ENCODE measurements around the gene SPATA24. TPM values are rescaled to one million over a fixed set of nuclear protein-coding genes. Genes with fewer than 3 reads are reported as not detected.
"Not testable (repeated sequence)": the region's sequence is repeated elsewhere in the genome, so short reads cannot be mapped to it uniquely, and the experiment has no call there.

The SPATA24 gene
- total RNA-seq, 3 donors from 2014 or later, result 2.4 to 3.6 (median 2.6) TPM

GRCh38 chr5:139374909-139375308, 29.0 kb downstream of the SPATA24 start:
- Mint-ChIP-seq H3K9me3 (no peaks in the 10 kb centered on the region), H3K27me3 (ENCODE audit: low read depth) (no peaks in the 10 kb centered on the region), H3K36me3 (ENCODE audit: insufficient read depth) (peaks cover 10% of the 10 kb centered on the region), H3K4me1 (ENCODE audit: low read depth) (peaks cover 5% of the 10 kb centered on the region), H3K4me3 (no peak overlapping the region)
- ATAC-seq (no peak), DNase-seq (no peak)

- Mint-ChIP-seq H3K27me3 (ENCODE audit: low read depth) (no peaks in the 10 kb centered on the region), H3K9me3 (no peaks in the 10 kb centered on the region), H3K36me3 (ENCODE audit: insufficient read depth) (peaks cover 10% of the 10 kb centered on the region), H3K4me3 (no peak overlapping the region), H3K4me1 (ENCODE audit: low read depth) (peaks cover 5% of the 10 kb centered on the region)
- DNase-seq (no peak), ATAC-seq (no peak)
Observed at GRCh38 chr5:139371482-139372435, 32.1 kb downstream of the SPATA24 start.

DNA sequence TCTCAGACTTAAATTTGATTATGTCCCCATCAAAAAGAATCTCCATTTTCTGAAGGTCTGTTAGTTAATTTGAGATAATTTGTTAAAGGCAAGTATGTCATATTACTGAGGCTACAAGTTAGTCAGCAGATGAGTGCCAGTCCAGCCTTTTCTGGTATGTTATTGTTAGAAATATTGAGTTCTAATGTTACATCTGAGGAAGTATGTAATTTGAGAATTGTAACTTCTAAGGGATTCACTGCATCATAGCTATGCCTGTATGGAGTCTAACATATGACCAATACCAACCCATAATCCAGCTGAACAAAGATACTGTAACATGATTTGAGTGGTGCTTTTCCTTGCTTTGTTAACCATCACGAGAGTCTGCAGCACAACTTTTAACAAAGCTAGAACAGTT, 34.7 kb downstream of the SPATA24 start:
- no peaks in the 10 kb centered on the region for H3K27me3 Mint-ChIP-seq (ENCODE audit: low read depth)
- peaks cover 20% of the 10 kb centered on the region for H3K36me3 Mint-ChIP-seq (ENCODE audit: insufficient read depth)
- H3K9me3 Mint-ChIP-seq, result no peaks in the 10 kb centered on the region
- no peak for DNase-seq
- H3K4me1 Mint-ChIP-seq (ENCODE audit: low read depth), result peaks cover 5% of the 10 kb centered on the region
- no peak for ATAC-seq
- no peak overlapping the region for H3K4me3 Mint-ChIP-seq

DNA sequence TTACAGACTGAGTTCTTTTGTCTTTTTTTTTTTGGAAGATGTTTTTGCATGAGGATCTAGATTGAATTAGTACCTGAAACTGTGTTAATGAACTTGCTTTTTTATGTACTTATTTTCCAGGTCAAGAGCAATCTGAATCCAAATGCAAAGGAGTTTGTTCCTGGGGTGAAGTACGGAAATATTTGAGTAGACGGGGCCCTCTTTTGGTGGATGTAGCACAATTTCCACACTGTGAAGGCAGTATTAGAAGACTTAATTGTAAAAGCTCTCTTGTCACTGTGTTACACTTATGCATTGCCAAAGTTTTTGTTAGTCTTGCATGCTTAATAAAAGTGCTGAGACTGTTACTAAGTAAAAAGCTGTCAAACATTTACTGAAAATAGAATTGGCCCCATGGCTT, 35.3 kb downstream of the SPATA24 start:
- Mint-ChIP-seq H3K9me3 (no peaks in the 10 kb centered on the region), H3K36me3 (ENCODE audit: insufficient read depth) (peaks cover 26% of the 10 kb centered on the region), H3K4me3 (no peak overlapping the region), H3K4me1 (ENCODE audit: low read depth) (peaks cover 5% of the 10 kb centered on the region), H3K27me3 (ENCODE audit: low read depth) (no peaks in the 10 kb centered on the region)
- no peak for DNase-seq
- ATAC-seq, result no peak

- Mint-ChIP-seq H3K4me3 (no peak overlapping the region), H3K4me1 (ENCODE audit: low read depth) (peaks cover 2% of the 10 kb centered on the region), H3K36me3 (ENCODE audit: insufficient read depth) (peaks cover 23% of the 10 kb centered on the region), H3K9me3 (no peaks in the 10 kb centered on the region), H3K27me3 (ENCODE audit: low read depth) (no peaks in the 10 kb centered on the region)
- DNase-seq (no peak), ATAC-seq (no peak)
Observed at GRCh38 chr5:139364466-139364865, 39.4 kb downstream of the SPATA24 start.

DNA sequence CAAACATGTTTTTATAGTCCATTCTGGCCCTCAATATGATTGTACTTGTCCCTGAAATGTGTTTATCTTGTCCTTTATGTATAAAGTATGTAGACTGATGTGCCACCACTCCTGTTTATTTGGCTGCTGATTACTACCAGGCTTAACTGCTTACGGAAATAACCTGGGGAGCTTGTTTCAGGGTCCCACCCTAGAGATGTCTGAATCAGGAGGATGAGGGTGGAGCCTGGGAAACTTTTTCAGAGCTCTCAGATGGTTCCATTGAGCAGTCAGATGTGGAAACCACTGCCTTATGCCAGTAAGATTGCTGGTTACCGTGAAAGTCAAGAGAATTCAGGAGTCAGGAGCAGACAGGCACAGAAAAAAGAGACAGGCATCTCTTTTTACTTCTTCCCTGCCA, 40.0 kb downstream of the SPATA24 start:
- H3K9me3 Mint-ChIP-seq, result no peaks in the 10 kb centered on the region
- no peak overlapping the region for H3K4me3 Mint-ChIP-seq
- H3K36me3 Mint-ChIP-seq (ENCODE audit: insufficient read depth), result peaks cover 23% of the 10 kb centered on the region
- peaks cover 2% of the 10 kb centered on the region for H3K4me1 Mint-ChIP-seq (ENCODE audit: low read depth)
- ATAC-seq (peak in 1 of 2 donors; percentile 25), DNase-seq (no peak)
- no peaks in the 10 kb centered on the region for H3K27me3 Mint-ChIP-seq (ENCODE audit: low read depth)

GRCh38 chr5:139361835-139362429, 42.0 kb downstream of the SPATA24 start:
- DNase-seq (no peak), ATAC-seq (no peak)
- Mint-ChIP-seq H3K27me3 (ENCODE audit: low read depth) (no peaks in the 10 kb centered on the region), H3K9me3 (no peaks in the 10 kb centered on the region), H3K4me3 (no peak overlapping the region), H3K36me3 (ENCODE audit: insufficient read depth) (peaks cover 23% of the 10 kb centered on the region), H3K4me1 (ENCODE audit: low read depth) (peaks cover 13% of the 10 kb centered on the region)

DNA sequence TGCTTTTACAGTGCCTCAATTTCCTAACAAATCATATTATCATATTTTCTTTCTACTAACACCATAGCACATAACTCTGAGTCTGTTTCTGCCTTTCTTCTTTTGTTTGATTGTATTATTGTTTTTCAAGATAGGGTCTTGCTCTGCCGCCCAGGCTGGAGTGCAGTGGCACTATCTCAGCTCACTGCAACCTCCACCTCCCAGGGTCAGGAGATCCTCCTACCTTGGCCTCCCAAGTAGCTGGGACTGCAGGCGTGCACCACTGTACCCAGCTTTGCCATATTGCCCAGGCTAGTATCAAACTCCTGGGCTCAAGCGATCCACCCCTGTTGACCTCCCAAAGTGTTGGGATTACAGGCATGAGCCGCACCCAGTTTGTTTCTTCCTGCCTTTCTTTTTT, 43.5 kb downstream of the SPATA24 start:
- no peak for ATAC-seq
- H3K9me3 Mint-ChIP-seq, result no peaks in the 10 kb centered on the region
- H3K27me3 Mint-ChIP-seq (ENCODE audit: low read depth), result no peaks in the 10 kb centered on the region
- peaks cover 16% of the 10 kb centered on the region for H3K4me1 Mint-ChIP-seq (ENCODE audit: low read depth)
- H3K36me3 Mint-ChIP-seq (ENCODE audit: insufficient read depth), result peaks cover 15% of the 10 kb centered on the region
- H3K4me3 Mint-ChIP-seq, result no peak overlapping the region
- no peak for DNase-seq

GRCh38 chr5:139358064-139358463, 45.8 kb downstream of the SPATA24 start:
- Mint-ChIP-seq H3K27me3 (ENCODE audit: low read depth) (no peaks in the 10 kb centered on the region), H3K9me3 (no peaks in the 10 kb centered on the region), H3K4me1 (ENCODE audit: low read depth) (peaks cover 24% of the 10 kb centered on the region), H3K36me3 (ENCODE audit: insufficient read depth) (peaks cover 8% of the 10 kb centered on the region), H3K4me3 (no peak overlapping the region)
- ATAC-seq (no peak), DNase-seq (no peak)

GRCh38 chr5:139355900-139356299, 48.0 kb downstream of the SPATA24 start:
- H3K27me3 Mint-ChIP-seq (ENCODE audit: low read depth); H3K4me3 Mint-ChIP-seq; H3K9me3 Mint-ChIP-seq; DNase-seq; ATAC-seq; H3K36me3 Mint-ChIP-seq (ENCODE audit: insufficient read depth): not testable (repeated sequence)
- peaks cover 31% of the 10 kb centered on the region for H3K4me1 Mint-ChIP-seq (ENCODE audit: low read depth)

GRCh38 chr5:139354186-139354585, 49.7 kb downstream of the SPATA24 start:
- no peak for ATAC-seq
- no peak for DNase-seq
- Mint-ChIP-seq H3K9me3 (no peaks in the 10 kb centered on the region), H3K27me3 (ENCODE audit: low read depth) (no peaks in the 10 kb centered on the region), H3K4me1 (ENCODE audit: low read depth) (peaks cover 31% of the 10 kb centered on the region), H3K4me3 (no peak overlapping the region), H3K36me3 (ENCODE audit: insufficient read depth) (peaks cover 8% of the 10 kb centered on the region)

DNA sequence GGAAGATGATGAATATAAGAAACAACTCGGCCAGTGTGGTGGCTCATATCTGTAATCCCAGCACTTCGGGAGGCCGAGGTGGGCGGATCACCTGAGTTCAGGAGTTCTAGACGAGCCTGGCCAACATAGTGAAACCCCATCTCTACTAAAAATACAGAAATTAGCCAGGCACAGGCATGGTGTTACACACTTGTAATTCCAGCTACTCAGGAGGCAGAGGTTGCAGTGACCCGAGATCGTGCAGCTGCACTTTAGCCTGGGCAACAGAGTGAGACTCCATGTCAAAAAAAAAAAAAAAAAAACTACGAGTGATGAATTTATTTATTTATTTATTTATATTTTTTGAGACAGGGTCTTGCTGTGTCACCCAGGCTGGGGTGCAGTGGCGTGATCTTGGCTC, 56.0 kb downstream of the SPATA24 start:
- H3K9me3 Mint-ChIP-seq; H3K4me3 Mint-ChIP-seq; H3K27me3 Mint-ChIP-seq (ENCODE audit: low read depth); DNase-seq; ATAC-seq: not testable (repeated sequence)
- peaks cover 49% of the 10 kb centered on the region for H3K4me1 Mint-ChIP-seq (ENCODE audit: low read depth)
- H3K36me3 Mint-ChIP-seq (ENCODE audit: insufficient read depth), result peaks cover 16% of the 10 kb centered on the region
